ENCODE measurements around the gene CLDN5.

DNA sequence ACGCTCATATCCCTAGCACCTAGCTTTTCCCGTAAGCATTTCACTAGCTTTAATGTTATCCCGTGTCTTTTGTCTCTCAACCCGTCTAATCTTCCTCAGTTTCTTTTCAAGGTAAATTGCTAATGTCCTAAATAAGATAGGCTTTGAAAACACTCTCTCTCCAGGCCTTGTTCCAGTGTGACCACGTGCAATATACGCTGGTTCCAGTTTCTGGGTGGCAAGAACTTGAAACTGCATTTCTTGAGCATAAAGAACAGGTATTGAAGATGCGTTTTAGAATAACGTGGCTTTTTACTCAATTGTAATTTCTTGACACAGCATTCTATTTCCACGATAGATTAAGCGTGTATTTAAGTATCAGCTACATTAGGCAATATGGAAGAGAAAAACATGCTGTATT, 43.4 kb downstream of the CLDN5 start:
- TF ChIP-seq, protein P1, sequence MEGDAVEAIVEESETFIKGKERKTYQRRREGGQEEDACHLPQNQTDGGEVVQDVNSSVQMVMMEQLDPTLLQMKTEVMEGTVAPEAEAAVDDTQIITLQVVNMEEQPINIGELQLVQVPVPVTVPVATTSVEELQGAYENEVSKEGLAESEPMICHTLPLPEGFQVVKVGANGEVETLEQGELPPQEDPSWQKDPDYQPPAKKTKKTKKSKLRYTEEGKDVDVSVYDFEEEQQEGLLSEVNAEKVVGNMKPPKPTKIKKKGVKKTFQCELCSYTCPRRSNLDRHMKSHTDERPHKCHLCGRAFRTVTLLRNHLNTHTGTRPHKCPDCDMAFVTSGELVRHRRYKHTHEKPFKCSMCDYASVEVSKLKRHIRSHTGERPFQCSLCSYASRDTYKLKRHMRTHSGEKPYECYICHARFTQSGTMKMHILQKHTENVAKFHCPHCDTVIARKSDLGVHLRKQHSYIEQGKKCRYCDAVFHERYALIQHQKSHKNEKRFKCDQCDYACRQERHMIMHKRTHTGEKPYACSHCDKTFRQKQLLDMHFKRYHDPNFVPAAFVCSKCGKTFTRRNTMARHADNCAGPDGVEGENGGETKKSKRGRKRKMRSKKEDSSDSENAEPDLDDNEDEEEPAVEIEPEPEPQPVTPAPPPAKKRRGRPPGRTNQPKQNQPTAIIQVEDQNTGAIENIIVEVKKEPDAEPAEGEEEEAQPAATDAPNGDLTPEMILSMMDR (IDR thresholded peaks at IDR 0.05), result no peak
- TF ChIP-seq EZH2 (IDR thresholded peaks at IDR 0.05; ENCODE audit: borderline replicate concordance, insufficient read depth, low read depth, low read length, poor library complexity, severe bottlenecking), result no peak
